ENCODE measurements around the gene SNX3. TPM values are rescaled to one million over a fixed set of nuclear protein-coding genes. Genes with fewer than 3 reads are reported as not detected.

SNX3 gene
- total RNA-seq, 1 experiment from 2014 or later = 104 TPM

DNA sequence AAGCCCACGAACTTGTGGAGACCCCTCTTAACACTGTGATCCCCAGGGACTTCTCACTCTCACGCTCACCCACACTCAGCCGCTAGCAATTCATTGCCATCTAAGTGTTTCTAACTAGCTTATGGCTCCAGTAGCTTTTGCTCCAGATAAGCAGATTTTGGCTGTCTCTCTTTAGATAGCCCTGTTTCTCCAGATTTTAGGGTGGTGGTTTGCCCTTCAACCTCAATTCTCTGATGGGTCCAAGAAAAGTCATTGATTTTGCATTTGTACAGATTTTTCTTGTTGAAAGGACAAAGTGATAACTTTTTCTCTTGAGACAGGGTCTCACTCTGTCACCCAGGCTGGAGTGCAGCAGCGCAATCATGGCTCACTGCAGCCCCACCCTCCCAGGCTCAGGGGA is 53.8 kb downstream of the SNX3 start:
- Histone ChIP-seq H3K27me3 (replicated peaks; ENCODE audit: insufficient read depth, low read depth, low read length, poor library complexity) (no peaks in the 10 kb centered on the region), H3K27ac (ENCODE audit: low read depth, low read length, poor library complexity, severe bottlenecking) (no peak overlapping the region), H3K4me1 (ENCODE audit: insufficient read depth, low read length, poor library complexity, severe bottlenecking) (no peaks in the 10 kb centered on the region), H3K36me3 (ENCODE audit: insufficient read depth, low read length, poor library complexity, severe bottlenecking) (peaks cover 7% of the 10 kb centered on the region), H3K9me3 (ENCODE audit: low read depth, low read length, poor library complexity, severe bottlenecking) (no peaks in the 10 kb centered on the region), H3K4me3 (ENCODE audit: low read depth, low read length, poor library complexity, severe bottlenecking) (no peak overlapping the region)
- DNase-seq (ENCODE audit: low spot score) = no peak
- ChIA-PET CTCF (no interaction called here), POLR2A (ENCODE audit: low non-redundant PET) (no interaction called here)
- TF ChIP-seq, protein P1, sequence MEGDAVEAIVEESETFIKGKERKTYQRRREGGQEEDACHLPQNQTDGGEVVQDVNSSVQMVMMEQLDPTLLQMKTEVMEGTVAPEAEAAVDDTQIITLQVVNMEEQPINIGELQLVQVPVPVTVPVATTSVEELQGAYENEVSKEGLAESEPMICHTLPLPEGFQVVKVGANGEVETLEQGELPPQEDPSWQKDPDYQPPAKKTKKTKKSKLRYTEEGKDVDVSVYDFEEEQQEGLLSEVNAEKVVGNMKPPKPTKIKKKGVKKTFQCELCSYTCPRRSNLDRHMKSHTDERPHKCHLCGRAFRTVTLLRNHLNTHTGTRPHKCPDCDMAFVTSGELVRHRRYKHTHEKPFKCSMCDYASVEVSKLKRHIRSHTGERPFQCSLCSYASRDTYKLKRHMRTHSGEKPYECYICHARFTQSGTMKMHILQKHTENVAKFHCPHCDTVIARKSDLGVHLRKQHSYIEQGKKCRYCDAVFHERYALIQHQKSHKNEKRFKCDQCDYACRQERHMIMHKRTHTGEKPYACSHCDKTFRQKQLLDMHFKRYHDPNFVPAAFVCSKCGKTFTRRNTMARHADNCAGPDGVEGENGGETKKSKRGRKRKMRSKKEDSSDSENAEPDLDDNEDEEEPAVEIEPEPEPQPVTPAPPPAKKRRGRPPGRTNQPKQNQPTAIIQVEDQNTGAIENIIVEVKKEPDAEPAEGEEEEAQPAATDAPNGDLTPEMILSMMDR (conservative IDR thresholded peaks at IDR 0.05; ENCODE audit: low read depth, low read length) = no peak
- intact Hi-C loops (cut with micrococcal nuclease; ENCODE audit: unreplicated experiment) = no loop called here
- no TSS peak for BruUV-seq (replicated peaks)

- Histone ChIP-seq H3K4me3 (ENCODE audit: low read depth, low read length, poor library complexity, severe bottlenecking) (no peak overlapping the region), H3K27me3 (replicated peaks; ENCODE audit: insufficient read depth, low read depth, low read length, poor library complexity) (no peaks in the 10 kb centered on the region), H3K27ac (ENCODE audit: low read depth, low read length, poor library complexity, severe bottlenecking) (no peak overlapping the region), H3K36me3 (ENCODE audit: insufficient read depth, low read length, poor library complexity, severe bottlenecking) (no peaks in the 10 kb centered on the region), H3K4me1 (ENCODE audit: insufficient read depth, low read length, poor library complexity, severe bottlenecking) (no peaks in the 10 kb centered on the region), H3K9me3 (ENCODE audit: low read depth, low read length, poor library complexity, severe bottlenecking) (no peaks in the 10 kb centered on the region)
- TF ChIP-seq, protein P1 (conservative IDR thresholded peaks at IDR 0.05; ENCODE audit: low read depth, low read length) = no peak
- TF ChIP-seq EZH2 (IDR thresholded peaks at IDR 0.05; ENCODE audit: borderline replicate concordance, low read depth, low read length, poor library complexity, severe bottlenecking) = no peak
- DNase-seq (ENCODE audit: low spot score) = no peak
- CTCF ChIA-PET = no interaction called here
- intact Hi-C loops (cut with micrococcal nuclease; ENCODE audit: unreplicated experiment) = no loop called here
- BruUV-seq (replicated peaks) = no TSS peak
- POLR2A ChIA-PET (ENCODE audit: low non-redundant PET) = no interaction called here
Observed at GRCh38 chr6:108203189-108204112, 57.4 kb downstream of the SNX3 start.

- intact Hi-C loops (cut with micrococcal nuclease; ENCODE audit: unreplicated experiment) = no loop called here
- no peak for DNase-seq (ENCODE audit: low spot score)
- H3K27ac ChIP-seq (ENCODE audit: low read depth, low read length, poor library complexity, severe bottlenecking) = no peak overlapping the region
- no peaks in the 10 kb centered on the region for H3K4me1 ChIP-seq (ENCODE audit: insufficient read depth, low read length, poor library complexity, severe bottlenecking)
- no peak for TF ChIP-seq EZH2 (IDR thresholded peaks at IDR 0.05; ENCODE audit: borderline replicate concordance, low read depth, low read length, poor library complexity, severe bottlenecking)
- TF ChIP-seq, protein P1 (conservative IDR thresholded peaks at IDR 0.05; ENCODE audit: low read depth, low read length) = no peak
- no peaks in the 10 kb centered on the region for H3K9me3 ChIP-seq (ENCODE audit: low read depth, low read length, poor library complexity, severe bottlenecking)
- no peak overlapping the region for H3K4me3 ChIP-seq (ENCODE audit: low read depth, low read length, poor library complexity, severe bottlenecking)
- CTCF ChIA-PET = no interaction called here
- no peaks in the 10 kb centered on the region for H3K36me3 ChIP-seq (ENCODE audit: insufficient read depth, low read length, poor library complexity, severe bottlenecking)
- POLR2A ChIA-PET (ENCODE audit: low non-redundant PET) = no interaction called here
- H3K27me3 ChIP-seq (replicated peaks; ENCODE audit: insufficient read depth, low read depth, low read length, poor library complexity) = no peaks in the 10 kb centered on the region
- BruUV-seq (replicated peaks) = no TSS peak
Observed at GRCh38 chr6:108200631-108201030, 60.2 kb downstream of the SNX3 start.

Measured in A673 (cell line).